GM18511 (cell line): ENCODE data around the gene SCAPER.
"Not testable (repeated sequence)": the region's sequence is repeated elsewhere in the genome, so short reads cannot be mapped to it uniquely, and the experiment has no call there.

Source experiments
- ATAC-seq: cut with Tn5 transposase; IDR thresholded peaks from one replicate; pipeline ENCODE4 v1.9.1; 2021; ENCODE audit warnings: mild to moderate bottlenecking, moderate library complexity; ENCODE audit not compliant: unreplicated experiment

Gene SCAPER

GRCh38 chr15:76905855-76906254 lies 715 bp upstream of the SCAPER start:
- no peak for ATAC-seq

DNA sequence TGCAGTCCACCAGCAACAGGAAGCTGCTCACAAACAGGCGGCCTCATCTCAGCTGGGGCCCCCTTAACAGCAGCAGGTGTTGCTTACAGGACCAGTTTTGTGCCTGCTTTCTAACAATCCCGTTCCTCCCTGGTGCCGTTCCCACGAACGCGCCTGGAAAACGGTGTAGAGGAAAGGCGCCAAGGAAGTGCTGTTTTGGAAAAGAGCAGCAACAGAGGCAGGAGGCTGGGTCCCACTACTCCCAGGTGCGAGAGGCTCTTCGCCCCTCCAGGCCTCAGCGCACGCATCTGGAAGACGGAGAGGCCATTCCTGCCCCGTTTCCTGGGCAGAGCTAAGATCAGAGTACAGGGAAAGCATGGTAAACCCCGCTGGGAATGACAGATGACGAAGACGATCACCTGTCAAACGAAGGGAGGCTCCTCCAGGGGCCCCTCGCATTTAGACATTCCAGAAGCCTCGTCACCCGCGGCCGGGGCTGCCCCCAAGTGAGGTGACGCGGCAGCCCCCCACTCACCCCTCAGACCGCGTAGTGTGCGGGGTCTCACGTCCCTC lies 603 bp downstream of the SCAPER start:
- ATAC-seq: peak; percentile 16

- ATAC-seq: no peak
These were observed 1.9 kb downstream of the SCAPER start for GRCh38 chr15:76903251-76903681.

DNA sequence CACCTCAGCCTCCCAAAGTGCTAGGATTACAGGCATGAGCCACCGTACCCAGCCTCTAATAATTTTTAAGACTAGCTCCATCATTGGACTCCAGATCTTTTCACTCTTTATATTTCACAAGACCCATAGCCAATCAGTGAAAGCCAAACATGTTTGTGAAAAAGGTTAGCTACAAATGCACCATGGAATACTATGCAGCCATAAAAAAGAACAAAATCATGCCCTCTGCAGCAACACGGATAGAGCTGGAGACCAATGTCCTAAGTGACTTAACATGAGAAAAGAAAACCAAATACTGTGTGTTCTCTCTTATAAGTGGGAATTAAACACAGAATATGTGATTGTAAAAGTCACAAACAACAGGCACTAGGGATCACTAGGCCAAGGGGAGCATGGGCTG lies 3.2 kb downstream of the SCAPER start:
- no peak for ATAC-seq

DNA sequence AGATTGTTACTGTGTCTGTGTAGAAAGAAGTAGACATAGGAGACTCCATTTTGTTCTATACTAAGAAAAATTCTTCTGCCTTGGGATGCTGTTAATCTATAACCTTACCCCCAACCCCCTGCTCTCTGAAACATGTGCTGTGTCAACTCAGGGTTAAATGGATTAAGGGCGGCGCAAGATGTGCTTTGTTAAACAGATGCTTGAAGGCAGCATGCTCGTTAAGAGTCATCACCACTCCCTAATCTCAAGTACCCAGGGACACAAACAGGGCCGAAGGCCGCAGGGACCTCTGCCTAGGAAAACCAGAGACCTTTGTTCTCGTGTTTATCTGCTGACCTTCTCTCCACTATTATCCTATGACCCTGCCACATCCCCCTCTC lies 5.2 kb downstream of the SCAPER start:
- ATAC-seq: not testable (repeated sequence)

- not testable (repeated sequence) for ATAC-seq
These were observed 5.8 kb downstream of the SCAPER start for GRCh38 chr15:76899176-76899930.

- ATAC-seq: no peak
These were observed 7.0 kb downstream of the SCAPER start for GRCh38 chr15:76898102-76898501.

DNA sequence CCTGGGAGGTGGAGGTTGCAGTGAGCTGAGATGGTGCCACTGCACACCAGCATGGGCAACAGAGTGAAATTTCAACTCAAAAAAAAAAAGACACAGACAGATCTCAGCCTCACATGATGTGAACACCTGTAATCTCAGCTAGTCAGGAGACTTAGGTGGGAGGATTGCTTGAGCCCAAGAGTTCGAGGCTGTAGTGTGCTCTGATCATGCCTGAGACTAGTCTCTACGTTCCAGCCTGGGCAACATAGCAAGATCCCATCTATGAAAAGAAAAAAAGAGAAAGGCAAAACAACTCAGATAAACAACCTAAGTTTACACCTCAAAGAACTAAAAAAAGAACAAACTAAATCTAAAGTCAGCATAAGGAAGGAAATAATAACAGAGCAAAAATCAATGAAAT lies 11.0 kb downstream of the SCAPER start:
- no peak for ATAC-seq

DNA sequence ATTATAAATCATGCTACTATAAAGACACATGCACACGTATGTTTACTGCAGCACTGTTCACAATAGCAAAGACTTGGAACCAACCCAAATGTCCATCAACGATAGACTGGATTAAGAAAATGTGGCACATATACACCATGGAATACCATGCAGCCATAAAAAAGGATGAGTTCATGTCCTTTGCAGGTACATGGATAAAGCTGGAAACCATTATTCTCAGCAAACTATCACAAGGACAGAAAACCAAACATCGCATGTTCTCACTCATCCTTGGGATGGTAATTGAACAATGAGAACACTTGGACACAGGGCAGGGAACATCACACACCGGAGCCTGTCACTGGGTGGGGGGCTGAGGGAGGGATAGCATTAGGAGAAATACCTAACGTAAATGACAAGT lies 12.3 kb downstream of the SCAPER start:
- ATAC-seq: not testable (repeated sequence)

GRCh38 chr15:76887280-76888141 lies 17.6 kb downstream of the SCAPER start:
- ATAC-seq: not testable (repeated sequence)

DNA sequence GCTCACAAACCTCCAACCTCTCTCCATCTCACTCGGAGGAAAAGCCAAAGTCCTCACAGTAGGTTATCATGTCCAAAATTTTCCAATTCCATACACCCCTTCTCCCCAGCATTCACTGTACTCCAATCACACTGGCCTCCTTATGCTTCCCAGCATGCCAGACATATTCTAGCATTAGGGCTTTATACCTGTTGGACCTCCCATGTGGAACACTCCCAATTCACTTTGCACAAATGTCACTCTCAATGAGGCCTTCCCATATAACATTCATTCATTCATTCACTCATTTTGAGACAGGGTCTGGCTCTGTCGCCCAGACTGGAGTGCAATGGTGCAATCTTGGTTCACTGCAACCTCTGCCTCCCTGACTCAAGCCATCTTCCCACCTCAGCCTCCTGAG lies 19.9 kb downstream of the SCAPER start:
- ATAC-seq: no peak

- no peak for ATAC-seq
These were observed 29.2 kb downstream of the SCAPER start for GRCh38 chr15:76875911-76876310.

DNA sequence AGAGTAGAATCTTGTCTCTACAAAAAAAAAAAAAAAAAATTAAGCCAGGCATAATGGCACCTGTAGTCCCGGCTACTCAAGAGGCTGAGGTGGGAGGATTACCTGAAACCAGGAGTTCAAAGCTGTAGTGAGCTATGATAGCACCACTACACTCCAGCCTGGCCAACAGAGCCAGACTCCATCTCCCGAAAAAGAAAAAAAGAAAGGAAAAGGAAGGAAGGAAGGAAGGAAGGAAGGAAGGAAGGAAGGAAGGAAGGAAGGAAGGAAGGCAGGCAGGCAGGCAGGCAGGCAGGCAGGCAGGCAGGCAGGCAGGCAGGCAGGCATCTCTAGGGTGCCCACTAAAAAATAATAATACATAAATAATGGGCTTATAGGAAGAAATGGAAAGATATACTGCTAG lies 32.1 kb downstream of the SCAPER start:
- not testable (repeated sequence) for ATAC-seq

- ATAC-seq: no peak
These were observed 33.2 kb downstream of the SCAPER start for GRCh38 chr15:76871930-76872329.

- no peak for ATAC-seq
These were observed 36.4 kb downstream of the SCAPER start for GRCh38 chr15:76868740-76869139.

- ATAC-seq: no peak
These were observed 38.3 kb downstream of the SCAPER start for GRCh38 chr15:76866716-76867321.

DNA sequence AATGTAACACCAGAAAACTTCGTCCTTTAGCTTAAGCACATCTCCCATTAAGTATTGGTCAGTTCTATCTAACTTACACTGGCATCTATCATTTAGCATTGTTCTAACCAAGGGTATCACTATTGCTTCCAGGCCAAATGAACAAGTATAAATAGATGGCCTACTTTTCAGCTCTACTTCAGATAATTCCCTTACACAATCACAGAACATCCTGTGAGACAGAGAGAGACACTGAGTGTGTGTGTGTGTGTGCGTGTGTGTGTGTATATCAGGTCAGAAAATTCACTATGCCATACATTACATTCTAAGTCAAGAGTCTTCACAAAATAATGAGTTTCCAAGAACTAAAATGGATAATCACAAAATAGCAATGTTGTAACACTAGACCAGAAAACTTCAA lies 39.1 kb downstream of the SCAPER start:
- no peak for ATAC-seq

DNA sequence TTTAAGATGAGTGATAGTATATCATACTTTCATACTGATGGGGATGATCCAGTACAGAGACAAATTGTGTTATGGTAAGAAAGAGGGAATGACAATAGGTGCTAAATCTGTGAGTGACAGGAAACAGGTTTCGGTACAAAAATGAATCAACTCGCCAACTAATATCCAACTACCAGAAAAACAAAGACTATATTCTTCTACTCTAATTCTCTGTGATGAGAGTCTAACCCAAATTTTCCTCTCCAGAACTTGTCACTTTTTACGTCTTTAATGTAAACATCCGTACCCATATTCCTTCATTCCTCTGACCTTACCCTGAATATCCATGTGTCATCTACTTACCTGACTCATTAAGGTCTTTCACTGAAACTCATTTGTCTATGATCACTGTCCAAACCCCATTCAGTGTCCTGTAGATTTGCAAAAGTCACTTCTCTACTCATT lies 39.6 kb downstream of the SCAPER start:
- ATAC-seq: no peak

DNA sequence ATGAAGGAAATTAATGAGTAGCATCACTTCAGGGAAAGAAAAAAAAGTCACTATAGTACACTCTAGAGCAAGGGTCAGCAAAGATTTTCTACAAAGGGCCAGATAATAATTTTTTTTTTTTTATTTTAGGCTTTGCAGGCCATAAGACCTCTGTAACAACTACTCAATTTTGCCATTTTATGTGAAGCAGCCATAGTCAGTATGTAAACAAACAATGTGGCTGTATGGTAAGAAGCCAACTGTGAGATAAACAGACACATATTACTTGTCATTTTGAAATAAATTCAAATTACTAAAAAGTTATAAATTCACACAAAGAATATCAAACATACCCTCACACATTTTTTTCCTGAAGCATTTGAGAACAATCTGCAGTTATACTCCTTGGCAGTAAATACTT lies 40.6 kb downstream of the SCAPER start:
- ATAC-seq: no peak

DNA sequence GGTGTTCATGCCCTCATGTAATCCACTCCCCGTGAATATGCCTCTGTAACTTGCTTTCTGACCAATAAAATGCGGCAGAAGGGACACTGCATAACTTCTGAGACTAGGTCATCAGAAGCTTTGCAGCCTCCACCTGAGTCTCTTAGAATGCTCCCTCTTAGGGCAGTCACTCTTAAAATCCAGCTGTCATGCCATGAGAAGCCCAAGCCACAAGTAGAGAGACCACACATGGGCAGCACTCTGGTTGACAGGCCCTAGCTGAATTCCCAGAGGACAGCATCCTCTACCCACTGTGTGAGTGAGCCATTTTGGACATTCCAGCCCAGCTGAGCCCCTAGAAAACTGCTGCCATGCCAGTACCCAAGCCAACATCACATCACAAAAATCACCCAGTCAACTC lies 41.4 kb downstream of the SCAPER start:
- no peak for ATAC-seq

- no peak for ATAC-seq
These were observed 42.0 kb downstream of the SCAPER start for GRCh38 chr15:76863123-76863522.
